Neural progenitor cell (in vitro differentiated cells): ENCODE measurements around the gene FOXE1.

ENCODE experiments used
- CTCF ChIP-seq: fragments of 200-600 bp; sonication (generic); IDR thresholded peaks from 2 replicates; pipeline ENCODE4 v1.5.1; 2017; ENCODE audit warnings: antibody characterized with exemption, mild to moderate bottlenecking
- EZH2 ChIP-seq: fragments of 200-600 bp; sonication (generic); IDR thresholded peaks from 2 replicates; pipeline ENCODE4 v1.6.1; 2017; ENCODE audit warnings: antibody characterized with exemption, mild to moderate bottlenecking, moderate library complexity
- EZH2phosphoT487 ChIP-seq: fragments of 200-600 bp; sonication (generic); IDR thresholded peaks from 2 replicates; pipeline ENCODE4 v1.6.1; 2017; ENCODE audit warnings: antibody characterized with exemption

- TF ChIP-seq EZH2 (no peak), CTCF (no peak), EZH2phosphoT487 (no peak)
Observed at GRCh38 chr9:97891736-97892135, 38.7 kb downstream of the FOXE1 start.
